GM18526 (cell line): ENCODE measurements around the gene FAM53C.

Source experiments
- POLR2A ChIP-seq: IDR thresholded peaks from 3 replicates; pipeline ENCODE4 v1.6.1; 2011; ENCODE audit not compliant: insufficient read length; ENCODE audit errors: extremely low read depth

FAM53C gene

DNA sequence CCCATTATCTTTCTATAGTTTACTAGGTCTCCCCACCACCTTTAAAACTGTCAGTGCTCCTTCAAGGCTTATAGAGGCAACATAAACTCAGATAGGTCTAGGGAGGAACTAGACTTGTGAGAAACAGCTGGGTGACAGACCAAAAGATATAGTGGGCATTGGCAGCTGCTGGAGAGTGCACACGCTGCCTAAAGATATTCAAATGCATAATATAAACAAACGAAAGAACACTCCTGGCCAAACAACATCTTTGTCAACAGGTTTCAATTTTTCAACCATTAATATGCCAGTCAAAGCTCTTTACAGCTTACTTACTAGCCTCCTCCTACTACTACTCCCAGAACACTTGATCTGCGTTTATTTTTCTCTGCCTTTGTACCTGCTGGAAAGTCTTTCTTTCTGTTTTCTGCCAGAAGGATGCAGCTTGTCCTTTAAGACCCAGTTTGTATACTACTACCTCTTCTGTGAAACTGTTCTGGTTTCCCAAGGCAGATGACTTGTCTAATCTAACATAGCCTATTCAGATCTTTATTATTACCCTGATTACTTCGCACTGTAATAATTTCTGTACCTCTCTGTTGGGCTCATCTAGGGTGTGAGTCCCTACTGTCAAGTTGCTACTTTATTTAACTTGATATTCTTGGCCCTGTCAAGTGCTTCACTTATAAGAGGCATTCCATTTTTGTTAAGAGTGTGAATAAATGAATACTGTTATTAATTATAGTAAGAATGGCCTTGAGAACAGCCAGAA, 28.7 kb downstream of the FAM53C start:
- TF ChIP-seq POLR2A, result no peak

DNA sequence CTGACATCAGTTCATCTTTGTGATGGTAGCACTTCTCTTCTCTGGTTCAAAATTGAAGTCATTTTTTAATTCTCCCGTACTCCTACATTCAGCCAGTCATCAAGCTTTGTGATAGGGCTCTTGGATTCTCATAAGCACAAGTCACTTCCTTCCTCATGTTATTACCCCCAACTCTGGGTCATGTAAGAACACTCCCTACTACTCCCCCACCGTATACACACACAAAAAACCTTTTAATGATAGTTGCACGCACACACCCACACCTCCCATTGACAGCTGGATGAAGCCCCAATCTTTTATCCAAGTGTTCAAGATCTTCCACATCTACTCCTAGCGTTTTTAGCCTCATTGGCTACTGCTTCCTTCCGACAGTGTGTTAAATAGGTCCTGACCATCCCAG, 31.2 kb downstream of the FAM53C start:
- TF ChIP-seq POLR2A, result no peak

DNA sequence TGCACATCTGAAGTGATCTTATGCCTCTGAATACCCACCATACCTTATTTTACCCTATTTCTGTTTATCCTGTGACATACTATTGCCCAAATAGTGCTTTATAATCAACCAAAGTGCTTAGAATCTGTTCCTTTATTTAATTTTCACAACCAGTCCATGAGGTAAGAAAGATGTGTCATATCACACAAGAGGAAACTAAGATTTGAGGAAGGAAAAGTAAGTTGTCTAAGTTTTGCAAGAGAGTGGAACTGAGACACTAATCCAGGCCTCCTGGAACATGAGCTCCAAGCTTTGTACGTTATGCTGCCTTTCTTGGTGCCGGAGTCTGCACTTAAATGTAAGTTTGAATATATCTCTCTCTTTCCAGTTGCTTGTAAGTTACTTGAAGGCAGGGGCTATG, 31.6 kb downstream of the FAM53C start:
- TF ChIP-seq POLR2A, result no peak

DNA sequence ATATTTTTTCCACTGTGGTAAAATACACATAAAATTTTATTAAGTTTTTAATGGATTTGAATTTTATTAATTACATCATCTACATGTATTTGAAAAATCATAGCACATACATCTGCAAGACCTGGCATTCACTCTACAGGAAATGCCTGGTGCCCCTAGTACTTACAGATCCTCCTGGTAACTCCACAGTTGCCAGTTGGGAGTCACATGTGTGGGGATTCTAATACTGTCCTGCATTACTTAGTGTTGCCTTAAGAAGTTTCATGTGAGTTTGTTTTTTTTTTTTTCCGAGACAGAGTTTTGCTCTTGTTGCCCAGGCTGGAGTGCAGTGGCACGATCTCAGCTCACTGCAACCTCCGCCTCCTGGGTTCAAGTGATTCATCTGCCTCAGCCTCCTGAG, 32.5 kb downstream of the FAM53C start:
- no peak for TF ChIP-seq POLR2A

DNA sequence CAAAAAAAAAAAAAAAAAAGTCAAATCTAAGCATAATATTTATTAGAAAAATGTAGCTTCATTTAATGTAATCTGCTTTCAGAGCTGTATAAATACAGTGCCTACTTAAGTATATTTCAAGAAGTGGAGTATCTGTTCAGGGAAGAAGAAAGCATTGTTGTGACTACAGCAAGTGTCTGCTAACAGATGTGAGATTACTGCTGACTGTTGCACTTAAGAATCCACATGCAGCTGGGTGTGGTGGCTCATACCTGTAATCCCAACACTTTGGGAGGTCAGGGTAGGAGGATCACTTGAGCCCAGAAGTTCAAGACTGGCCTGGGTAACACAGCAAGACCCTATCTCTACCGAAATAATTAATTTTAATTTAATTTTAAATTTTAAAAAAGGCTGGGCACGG, 33.4 kb downstream of the FAM53C start:
- TF ChIP-seq POLR2A, result no peak

DNA sequence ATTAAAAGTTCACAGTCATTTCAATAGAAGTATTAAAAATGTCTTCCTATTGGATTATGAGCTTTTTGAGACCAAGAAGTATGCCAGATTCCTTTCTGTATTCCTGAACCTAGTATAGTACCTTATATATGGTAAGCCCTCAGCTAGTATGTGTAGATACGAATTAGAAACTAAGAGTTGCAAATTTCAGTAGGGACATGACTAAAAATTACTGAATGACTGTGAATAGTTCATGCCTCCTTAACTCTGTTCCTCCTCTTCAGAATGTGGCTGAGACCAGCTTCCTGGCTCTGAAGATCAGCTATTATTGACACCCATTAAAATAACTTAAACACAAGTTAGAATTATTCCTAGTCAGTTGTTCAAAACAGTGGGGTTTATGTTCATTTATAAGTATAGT, 34.2 kb downstream of the FAM53C start:
- no peak for TF ChIP-seq POLR2A

DNA sequence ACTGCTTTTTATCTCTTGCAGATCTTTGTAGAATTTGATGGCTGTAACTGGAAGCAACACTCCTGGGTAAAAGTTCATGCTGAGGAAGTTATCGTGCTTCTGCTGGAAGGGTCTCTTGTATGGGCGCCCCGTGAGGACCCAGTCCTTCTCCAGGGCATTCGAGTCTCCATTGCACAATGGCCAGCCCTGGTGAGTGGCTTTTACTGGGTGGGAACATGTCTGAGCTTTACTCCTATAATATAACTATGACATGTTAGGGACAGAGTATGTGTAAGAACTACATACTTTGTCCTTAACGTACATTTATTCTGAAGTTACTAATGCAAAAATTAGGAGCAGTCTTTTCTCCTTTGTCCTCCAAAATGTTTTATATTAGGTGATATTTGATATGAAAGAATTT, 34.6 kb downstream of the FAM53C start:
- TF ChIP-seq POLR2A, result no peak

DNA sequence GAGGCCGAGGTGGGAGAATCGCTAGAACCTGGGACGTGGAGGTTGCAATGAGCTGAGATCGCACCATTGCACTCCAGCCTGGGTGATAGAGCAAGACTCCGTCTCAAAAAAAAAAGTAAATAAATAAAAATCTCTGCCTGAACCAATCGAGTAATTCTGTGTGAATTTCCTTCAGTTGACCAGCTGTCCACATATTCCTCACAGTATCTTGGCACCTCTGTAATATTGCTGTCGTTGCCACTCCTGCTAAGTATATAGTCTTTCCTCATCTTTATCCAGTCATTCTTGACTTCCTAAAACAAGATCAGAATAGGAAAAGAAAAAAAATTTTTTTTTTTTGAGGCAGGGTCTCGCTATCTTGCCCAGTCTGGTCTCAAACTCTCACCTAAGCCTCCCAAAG, 44.3 kb downstream of the FAM53C start:
- TF ChIP-seq POLR2A, result no peak

DNA sequence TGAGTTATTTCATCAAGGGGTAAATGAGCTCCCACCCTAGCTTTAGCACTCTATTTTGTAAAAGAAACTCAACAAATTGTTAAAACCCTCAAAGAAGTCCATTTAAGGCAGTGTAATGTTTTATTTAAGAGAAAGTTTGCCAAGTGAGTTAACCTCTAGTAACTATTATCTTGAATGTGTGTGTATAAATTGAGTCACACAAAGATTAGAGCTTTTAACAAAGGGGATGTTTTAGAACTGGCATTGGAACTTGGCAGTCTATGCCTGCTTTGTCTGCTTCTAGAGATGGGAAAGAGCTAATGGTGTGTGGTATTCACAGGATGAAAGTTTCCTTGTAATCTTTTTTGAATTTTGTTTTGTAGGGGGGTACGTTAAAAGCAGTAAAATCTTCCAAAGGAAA, 47.6 kb downstream of the FAM53C start:
- TF ChIP-seq POLR2A, result no peak

DNA sequence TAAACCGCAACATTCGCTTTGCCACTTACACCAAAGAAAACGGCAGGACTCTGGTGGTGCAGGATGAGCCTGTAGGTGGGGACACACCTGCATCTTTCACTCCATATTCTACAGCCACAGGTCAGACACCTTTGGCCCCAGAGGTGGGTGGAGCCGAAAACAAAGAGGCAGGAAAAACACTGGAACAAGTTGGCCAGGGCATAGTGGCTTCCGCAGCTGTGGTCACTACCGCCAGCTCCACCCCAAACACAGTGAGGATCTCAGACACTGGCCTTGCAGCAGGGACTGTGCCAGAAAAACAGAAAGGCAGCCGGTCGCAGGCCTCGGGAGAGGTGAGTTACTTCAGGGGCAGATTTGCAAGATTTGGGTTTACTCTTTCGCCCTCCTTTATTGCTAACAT, 48.2 kb downstream of the FAM53C start:
- no peak for TF ChIP-seq POLR2A

DNA sequence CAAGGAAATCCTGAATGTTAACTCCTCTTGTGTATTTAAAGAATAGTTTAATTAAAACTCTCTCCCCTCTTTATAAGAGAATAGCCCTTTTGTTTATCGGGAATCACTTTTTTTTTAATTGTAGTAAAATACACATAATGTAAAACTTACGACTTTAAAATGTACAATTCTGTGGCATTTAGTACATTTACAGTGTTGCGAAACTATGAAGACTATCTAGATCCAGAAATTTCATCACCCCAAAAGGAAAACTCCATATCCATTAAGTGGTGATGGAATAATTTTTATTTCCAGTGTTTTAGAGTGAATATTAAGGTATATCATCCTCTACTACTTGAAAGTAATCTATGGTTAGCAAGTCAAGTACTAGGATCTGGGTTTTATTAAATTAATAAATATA, 51.3 kb downstream of the FAM53C start:
- TF ChIP-seq POLR2A, result no peak

DNA sequence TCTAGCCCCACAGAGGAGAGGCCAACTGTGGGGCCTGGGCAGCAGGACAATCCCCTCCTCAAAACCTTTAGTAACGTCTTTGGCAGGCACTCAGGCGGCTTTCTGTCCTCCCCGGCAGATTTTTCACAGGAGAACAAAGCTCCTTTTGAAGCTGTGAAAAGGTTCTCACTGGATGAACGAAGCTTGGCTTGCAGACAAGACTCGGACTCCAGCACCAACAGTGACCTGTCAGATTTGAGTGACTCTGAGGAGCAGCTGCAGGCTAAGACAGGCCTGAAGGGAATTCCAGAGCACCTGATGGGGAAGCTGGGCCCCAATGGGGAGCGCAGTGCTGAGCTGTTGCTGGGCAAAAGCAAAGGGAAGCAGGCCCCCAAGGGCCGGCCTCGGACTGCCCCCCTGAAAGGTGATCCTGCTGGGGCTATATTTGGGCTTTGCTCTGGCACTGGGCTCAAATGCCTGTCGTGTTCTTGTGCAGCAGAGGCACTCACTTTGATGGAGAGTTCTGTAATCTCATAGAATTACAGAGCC, 53.9 kb downstream of the FAM53C start:
- no peak for TF ChIP-seq POLR2A
